Stimulated activated CD4-positive, alpha-beta T cell treated with anti-CD3 and anti-CD28 coated beads, Interleukin-4, amount 100 ng/mL, for 1 hour (primary cell): ENCODE results near the gene ROR2.

Experiments
- DNase-seq: peaks from one replicate; pipeline ENCODE4 v3.0.0-alpha.2; 2020

ROR2 gene

DNA sequence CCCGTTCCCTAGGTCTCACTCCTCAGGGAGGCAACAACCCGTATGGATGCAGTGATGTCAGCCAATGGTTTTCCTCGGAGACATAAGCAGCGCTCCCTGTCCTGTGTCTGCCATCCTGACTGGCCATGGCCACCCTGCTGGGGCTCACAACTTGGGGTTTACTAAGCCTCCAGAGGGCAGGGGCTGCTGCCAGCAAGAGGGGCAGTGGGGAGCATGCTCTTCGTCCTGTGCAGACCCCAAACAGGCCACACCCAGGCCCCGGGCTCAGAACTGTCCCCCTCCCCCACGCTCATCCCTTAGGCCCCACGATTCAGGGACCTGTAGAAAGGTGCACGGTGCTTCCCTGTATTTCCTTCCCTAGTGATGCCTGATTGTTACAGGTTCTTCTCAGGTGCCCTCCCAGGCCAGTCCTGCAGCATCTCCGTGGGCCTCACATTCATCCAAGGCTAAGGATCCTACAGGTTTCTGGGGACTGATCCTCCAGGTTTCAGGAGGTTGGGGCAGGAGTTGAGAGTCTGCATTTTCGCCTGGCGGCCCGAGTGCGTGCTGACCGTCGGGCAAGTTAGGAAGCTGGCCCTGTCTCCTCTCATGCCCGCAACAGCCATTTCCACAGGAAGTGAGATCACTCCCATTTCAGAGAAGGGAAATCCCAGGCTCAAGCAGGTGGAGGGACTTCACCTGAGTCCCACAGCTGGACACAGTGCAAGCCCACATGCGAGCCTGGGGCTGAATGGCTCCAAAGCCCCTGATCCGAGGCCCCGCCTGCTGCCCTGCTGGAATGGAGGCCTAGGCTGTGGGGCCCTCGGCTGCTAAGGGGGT lies 217.6 kb downstream of the ROR2 start:
- DNase-seq, result no peak

DNA sequence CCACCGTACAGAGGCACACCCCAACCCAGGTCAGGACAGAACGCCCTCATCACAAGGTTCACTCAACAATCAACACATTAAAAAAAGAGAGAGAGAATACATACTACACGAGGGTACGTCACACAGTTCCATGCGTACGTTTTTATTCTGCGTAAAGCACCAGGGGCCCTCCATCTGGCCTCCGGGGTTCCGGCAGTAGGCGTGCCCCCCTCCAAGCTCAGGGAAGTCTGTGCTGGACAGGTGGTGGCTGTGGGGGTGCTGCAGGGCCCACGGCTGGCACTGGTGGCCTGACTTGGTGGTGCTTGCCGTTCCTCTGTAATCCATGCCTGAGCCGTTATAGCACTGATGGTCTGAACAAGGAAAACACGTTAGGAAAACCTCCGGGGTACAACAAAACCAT lies 219.2 kb downstream of the ROR2 start:
- DNase-seq, result no peak

GRCh38 chr9:91729558-91729842 lies 220.5 kb downstream of the ROR2 start:
- no peak for DNase-seq

GRCh38 chr9:91727972-91728371 lies 222.1 kb downstream of the ROR2 start:
- DNase-seq, result no peak

GRCh38 chr9:91727316-91727861 lies 222.6 kb downstream of the ROR2 start:
- peak; percentile 19 for DNase-seq

DNA sequence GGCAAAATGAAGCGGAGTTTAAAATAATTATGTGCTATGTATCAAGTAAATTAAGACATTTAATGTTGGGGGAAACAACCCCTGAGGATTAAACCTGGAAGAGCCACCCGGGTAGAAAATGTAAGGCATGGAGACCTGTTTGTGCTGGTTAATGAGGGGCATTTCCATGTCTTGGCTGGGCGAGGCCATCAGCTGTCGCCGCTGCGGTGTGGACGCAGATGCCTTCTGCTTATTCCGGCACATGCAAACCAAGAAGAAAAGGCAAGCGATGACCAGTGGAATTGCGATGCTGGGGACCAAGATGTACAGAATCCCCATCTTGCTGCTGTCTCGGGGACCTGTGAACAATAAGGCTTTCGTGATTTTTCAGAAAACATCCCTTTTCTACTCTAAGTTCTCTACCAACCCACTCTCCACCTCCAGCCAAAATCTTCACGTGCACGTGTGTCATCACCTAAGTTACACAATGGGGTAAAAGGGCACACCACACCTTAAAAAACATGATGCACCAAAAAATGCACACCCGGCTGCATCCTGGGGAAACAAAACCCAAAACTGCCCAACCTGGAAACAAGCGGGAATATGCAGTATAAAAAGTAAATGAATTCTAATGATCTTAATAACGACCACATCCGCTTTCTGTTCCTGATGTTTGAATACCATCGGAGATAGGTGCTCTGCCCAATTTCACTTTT lies 223.5 kb downstream of the ROR2 start:
- DNase-seq, result no peak

DNA sequence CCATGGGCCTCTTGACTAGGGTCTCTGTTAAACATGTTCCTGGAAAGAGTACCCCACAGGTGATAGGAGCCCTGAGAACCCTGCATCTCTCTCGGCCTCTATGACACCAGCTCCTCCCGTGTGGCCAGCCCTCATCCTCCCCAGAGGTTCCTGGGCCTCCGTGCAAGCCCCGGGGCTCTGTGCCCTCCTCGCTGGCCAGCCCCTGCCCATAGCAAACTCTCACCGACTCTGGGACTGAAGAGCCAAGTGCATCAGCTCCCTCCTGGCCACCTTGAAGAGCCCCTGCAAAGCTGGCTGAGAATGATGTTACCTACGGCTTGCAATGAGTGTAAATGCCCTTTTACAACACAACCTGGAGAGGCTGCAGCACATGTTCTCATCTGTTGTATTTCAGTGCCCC lies 224.4 kb downstream of the ROR2 start:
- no peak for DNase-seq

DNA sequence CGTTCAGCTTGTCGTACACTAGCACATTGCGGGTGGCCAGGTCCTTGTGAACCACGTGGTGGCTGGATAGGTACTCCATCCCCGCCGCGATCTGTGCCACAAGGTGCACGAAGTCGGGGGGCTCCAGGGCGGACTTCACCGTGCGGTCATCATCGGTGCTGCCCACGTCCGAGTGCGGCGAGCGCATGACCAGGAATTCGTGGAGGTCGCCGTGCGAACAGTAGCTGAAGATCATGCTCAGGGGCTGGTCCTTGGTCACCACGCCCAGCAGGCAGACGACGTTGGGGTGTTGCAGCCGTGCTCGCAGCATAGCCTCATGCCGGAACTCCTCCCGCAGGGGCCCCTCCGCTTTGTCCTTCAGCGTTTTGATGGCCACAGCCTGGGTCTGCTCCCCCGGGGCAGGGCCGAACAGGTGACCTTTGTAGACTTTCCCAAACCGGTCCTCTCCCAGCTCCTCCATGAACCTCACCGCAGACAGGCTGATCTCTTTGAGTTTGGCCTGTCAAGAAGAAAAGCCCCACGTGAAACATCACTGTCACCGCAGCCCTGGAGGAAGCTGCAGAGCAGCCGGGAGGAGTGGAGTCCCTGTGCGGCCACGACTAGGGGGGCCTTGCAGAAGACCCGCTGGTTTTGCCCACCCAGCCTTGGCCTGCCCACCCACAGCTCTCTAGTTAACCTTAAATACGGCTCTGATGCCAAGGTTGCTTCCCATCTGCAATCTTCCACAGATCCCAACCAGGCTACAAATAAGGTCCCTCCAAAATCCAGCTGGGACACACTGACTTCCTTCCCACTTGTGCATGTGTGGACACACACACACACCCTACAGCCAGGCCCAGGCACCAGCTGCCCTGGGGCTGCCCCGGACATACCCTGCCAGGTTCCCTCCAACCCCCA lies 225.2 kb downstream of the ROR2 start:
- DNase-seq, result no peak

DNA sequence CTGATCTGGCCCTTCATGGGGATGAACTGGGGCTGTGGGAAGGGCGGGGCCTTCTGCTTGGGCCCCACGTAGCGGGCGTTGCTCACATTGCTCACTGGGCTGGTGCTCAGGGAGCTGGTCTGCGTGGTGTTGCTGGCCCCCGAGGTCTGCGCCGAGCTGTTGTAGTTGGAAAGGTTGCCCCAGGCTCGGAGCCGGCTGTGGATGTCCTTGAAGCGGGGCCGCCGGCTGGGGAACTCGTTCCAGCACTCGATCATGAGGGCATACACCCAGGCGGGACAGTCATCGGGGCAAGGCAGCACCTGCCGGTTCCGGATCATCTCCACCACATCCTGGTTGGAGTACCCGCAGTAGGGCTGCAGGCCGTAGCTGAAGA lies 226.0 kb downstream of the ROR2 start:
- DNase-seq, result no peak

- no peak for DNase-seq
Observed at GRCh38 chr9:91723420-91724067, 226.5 kb downstream of the ROR2 start.

- no peak for DNase-seq
Observed at GRCh38 chr9:91720751-91721705, 229.0 kb downstream of the ROR2 start.

GRCh38 chr9:91720313-91720712 lies 229.7 kb downstream of the ROR2 start:
- DNase-seq, result no peak

DNA sequence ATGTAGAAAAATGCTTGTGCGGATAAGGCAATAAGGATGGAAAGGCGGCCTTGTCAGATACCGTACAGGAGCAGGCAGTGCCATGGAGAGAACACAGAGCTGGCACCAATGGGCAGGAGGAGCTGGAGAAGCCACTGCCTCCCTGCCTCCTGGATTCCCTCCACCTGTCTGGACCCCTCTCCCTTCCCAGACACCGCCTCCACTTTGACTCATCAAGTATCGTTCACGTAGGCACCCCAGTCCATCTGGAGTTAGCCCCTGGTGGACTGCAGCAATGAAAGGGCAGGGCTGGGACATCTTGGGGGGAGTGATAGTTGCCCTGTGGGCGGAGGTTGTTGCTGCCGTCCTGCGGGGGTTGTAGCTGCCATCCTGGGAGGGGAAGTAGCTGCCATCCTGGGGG lies 232.0 kb downstream of the ROR2 start:
- no peak for DNase-seq

DNA sequence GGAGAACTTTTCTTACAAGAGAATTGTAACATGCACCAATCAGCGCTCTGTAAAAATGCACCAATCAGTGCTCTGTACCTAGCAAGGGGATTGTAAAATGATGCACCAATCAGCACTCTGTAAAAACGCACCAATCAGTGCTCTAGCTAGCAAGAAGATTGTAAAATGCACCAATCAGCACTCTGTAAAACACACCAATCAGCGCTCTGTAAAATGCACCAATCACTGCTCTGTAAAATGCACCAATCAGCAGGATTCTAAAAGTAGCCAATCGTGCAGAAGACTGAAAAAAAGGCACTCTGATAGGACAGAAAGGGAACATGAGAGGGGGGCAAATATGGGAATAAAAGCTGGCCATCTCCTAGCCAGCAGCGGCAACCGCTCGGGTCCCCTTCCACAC lies 233.2 kb downstream of the ROR2 start:
- DNase-seq, result no peak

DNA sequence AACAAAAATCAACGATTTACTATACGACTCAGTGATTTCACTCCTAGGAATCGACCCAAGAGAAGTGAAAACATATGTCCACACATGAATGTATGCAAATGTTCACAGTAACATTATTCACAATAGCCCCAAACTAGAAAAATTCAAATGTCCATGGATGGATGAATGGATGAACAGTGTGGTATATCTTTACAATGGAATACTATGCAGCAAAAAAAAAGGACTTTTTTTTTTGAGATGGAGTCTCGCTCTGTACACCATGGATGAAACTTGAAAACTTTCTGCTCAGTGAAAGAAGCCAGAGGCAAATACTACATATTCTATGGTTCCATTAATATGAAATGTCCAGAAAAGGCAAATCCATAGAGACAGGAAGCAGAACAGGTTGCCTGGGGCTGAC lies 233.8 kb downstream of the ROR2 start:
- no peak for DNase-seq

- DNase-seq, result no peak
Observed at GRCh38 chr9:91714874-91715615, 235.0 kb downstream of the ROR2 start.

GRCh38 chr9:91714020-91714806 lies 235.8 kb downstream of the ROR2 start:
- DNase-seq, result no peak

DNA sequence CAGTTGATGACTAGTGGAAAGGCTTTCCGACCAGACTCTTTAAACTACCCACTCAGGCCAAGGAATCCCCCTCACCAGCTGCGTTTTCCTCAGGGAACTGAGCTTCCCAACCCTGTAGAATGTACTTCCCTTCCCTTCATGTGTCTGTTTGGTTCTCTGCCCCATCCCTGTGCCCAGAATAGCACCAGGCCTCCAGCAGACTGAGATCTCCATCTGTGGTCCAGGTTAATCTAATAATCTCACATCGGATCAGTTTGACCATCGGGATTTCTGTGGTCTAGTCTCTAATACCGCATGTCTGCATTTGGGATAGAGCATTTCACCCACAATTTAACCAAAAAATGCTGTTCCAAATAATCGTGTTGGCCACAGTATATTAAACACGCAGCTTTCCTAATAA lies 237.2 kb downstream of the ROR2 start:
- no peak for DNase-seq

- peak; percentile 54 for DNase-seq
Observed at GRCh38 chr9:91711755-91712601, 238.1 kb downstream of the ROR2 start.
